Measurements from ENCODE around the gene PON3.
"Not testable (repeated sequence)": the region's sequence is repeated elsewhere in the genome, so short reads cannot be mapped to it uniquely, and the experiment has no call there.

PON3 gene

DNA sequence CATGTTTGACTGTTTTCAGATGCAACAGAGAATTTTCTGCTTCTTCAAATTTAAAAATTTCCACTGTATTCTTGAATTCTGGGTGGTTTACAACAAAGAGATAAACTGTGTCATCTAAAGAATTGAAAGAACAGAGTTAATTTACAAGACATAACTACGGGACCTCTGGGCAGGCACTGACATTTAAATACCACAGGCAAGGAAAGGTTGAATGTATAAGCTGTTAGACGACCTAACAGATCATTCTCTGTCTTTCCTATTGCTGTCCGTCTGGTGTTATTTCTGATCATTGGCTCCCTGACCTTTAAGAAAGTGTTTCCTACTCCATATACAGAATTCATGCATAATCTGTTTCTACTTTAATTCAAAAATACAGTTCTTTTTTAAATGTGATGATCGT, 15.5 kb upstream of the PON3 start:
- no peak for DNase-seq (ENCODE audit: low read depth)

DNA sequence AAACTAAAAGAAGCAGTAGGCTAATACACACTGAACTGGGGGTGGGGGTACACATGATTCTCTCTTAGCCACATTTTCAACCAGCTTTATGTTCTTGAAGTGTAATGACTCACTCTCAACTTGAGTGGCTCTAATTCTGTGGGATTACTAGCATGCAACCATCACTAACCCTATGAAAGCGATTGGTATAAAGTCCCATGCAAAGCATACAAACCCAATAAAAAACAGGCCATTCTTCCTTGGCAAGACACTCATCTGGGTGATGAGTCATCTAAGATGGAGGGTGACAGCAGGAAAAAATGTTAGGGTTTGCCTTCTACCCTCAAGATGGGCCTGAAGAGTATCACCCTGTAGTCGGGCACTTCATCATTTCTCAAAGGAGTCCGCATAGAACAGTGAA, 14.9 kb upstream of the PON3 start:
- DNase-seq (ENCODE audit: low read depth), result no peak

DNA sequence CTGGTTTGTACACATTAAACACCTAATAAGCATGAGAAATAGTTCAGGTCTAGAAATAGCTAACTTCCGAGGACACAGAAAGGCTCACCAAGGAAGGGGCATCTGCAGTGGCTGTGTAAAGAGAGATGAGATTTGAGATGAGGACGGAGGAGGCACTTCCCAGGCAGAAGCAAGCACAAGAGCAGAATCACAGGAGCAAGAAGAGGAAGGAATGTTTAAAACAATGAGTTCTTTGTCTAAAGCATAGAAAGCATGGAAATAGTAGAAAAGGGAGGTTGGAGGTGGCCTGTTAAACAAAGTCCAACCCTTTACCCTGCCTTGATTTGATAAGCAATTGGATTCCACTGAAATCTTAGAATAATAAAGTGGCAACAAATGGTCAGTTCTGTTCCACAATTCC, 11.6 kb upstream of the PON3 start:
- DNase-seq (ENCODE audit: low read depth), result no peak

GRCh38 chr7:95405800-95406199, 9.6 kb upstream of the PON3 start:
- DNase-seq (ENCODE audit: low read depth), result no peak

DNA sequence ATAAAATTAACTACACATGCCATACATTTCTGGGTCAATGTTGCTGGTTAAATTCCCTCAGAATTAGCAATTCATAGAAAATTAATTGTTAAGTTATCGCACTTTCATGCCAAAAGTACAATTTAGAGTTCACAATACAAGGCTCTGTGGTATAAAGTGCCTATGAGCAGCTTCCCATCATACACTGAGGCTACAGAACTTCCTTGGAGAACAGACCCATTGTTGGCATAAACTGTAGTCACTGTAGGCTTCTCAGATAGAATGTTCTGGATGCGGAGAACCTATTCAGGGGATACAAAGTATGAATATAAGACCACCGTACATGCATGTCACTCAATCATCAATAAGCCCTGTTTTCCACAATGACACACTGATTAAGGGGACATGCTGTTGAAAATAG, 9.0 kb upstream of the PON3 start:
- no peak for DNase-seq (ENCODE audit: low read depth)

- no peak for DNase-seq (ENCODE audit: low read depth)
Observed at GRCh38 chr7:95404316-95404865, 8.2 kb upstream of the PON3 start.

- DNase-seq (ENCODE audit: low read depth), result no peak
Observed at GRCh38 chr7:95398155-95398940, 2.2 kb upstream of the PON3 start.

DNA sequence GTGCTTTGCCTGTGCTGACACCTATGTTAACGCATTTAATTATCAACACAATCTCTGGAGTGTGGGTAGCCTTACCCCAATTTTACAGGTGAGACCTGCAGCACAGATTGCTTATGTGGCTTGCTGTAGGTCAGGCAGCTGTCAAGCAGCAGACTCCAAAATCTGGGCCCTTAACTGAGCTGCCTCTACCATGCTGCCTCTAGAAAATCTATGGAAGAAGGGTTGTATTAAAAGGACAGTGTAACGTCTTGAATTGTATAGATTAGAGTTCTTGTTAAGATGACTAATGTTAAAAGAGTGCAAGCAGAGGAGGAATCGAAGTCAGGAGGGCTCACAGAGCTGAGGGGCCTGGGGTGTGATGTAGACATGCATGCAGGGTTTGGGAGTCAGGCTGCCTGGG, 1.2 kb upstream of the PON3 start:
- DNase-seq (ENCODE audit: low read depth), result no peak

- DNase-seq (ENCODE audit: low read depth), result no peak
Observed at GRCh38 chr7:95395755-95396135, 430 bp downstream of the PON3 start.

- no peak for DNase-seq (ENCODE audit: low read depth)
Observed at GRCh38 chr7:95394370-95394769, 1.8 kb downstream of the PON3 start.

DNA sequence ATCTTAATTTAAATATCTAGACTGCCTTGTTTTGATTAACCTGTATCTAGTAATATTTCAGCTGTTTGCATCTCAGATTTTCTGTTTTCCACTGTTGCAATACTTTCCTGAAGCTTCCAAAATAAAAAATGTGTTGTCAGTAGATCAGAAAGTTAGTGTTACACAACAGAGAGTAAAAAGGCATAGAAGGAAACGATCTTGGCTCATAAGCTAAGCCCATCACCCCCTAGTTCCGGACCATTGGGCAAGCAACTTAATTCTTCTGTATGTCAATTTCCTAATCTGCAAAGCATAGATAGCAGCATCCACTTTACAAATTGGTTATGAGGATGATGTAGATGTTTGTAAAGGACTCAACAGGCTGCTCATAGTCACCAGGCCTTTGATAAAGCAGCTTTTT, 4.4 kb downstream of the PON3 start:
- no peak for DNase-seq (ENCODE audit: low read depth)

DNA sequence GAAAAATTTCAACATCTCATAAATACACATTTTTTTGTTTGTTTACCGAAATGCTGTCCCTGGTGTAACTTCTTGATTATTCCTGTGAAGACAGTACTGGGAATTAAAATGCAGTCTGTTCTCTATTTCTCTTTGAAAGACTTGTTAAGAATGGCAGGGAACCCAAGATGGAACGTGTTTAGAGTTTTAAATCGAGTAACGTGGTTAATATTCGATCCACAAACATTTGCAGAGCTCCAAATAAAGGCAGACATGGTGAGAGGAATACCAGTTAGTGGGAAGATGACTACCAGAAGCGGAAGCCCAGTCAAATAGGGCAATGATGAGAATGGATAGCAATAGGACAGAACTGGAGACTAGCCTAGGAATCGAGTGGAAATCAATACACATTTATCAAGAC, 6.7 kb downstream of the PON3 start:
- DNase-seq (ENCODE audit: low read depth), result no peak

DNA sequence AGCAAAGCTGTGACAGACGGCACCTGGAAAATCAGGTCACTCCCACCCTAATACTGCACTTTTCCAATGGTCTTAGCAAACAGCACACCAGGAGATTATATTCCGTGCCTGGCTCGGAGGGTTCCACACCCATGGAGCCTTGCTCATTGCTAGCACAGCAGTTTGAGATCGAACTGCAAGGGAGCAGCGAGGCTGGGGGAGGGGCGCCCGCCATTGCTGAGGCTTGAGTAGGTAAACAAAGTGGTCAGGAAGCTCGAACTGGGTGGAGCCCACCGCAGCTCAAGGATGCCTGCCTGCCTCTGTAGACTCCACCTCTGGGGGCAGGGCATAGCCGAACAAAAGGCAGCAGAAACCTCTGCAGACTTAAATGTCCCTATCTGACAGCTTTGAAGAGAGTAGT, 16.7 kb downstream of the PON3 start:
- not testable (repeated sequence) for DNase-seq (ENCODE audit: low read depth)

DNA sequence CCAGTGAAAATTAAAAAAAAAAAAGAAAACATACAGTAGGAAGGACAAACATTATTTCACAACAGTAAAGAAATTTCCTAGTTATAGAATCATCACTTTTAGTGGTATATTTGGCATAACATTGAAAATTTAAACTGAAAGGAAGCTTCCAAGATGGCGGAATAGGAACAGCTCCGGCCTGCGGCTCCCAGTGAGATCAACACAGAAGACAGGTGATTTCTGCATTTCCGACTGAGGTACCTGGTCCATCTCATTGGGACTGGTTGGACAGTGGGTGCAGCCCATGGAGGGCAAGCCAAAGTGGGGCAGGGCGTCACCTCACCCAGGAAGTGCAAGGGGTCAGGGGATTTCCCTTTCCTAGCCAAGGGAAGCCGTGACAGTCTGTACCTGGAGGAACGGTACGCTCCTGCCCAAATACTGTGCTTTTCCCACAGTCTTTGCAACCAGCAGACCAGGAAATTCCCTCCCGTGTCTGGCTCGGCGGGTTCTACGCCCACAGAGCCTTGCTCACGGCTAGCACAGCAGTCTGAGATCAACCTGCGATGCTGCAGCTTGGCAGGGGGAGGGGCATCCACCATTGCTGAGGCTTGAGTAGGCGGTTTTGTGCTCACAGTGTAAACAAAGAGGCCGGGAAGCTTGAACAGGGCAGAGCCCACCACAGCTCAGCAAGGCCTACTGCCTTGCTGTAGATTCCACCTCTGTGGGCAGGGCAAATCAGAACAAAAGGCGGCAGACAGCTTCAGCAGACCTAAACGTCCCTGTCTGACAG, 19.4 kb downstream of the PON3 start:
- DNase-seq (ENCODE audit: low read depth), result no peak

DNA sequence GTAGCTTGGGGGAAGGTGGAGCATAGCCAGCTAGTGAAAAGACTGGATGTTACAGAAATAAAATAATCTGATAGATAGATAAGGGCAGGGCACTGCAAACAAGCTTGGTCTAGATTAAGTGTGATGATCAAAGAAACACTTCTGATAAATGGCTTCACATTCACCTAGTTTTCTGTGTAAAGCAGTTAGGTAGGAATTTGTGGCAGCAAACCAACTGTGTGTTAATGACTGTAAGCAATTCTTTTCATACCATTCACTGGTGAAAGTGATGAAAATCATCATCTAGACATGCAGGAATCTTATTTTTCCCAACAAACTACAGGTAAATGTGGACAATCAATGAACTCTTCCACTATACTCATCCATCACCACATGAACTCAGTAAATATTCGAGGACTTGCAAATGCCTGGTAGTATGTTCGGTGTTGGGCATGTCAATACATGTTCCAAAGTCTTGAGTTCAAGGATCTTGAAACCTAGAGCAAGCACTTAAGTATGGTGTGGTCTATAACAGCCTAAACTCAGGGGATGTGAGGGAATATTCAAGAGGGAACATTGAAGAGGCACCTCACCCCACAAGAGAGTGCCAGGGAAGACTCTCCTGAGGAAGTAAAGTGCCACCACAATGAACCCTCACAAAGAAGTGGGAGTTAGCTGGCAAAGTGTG, 20.5 kb downstream of the PON3 start:
- DNase-seq (ENCODE audit: low read depth), result no peak

- no peak for DNase-seq (ENCODE audit: low read depth)
Observed at GRCh38 chr7:95373323-95373722, 22.9 kb downstream of the PON3 start.

- DNase-seq (ENCODE audit: low read depth), result no peak
Observed at GRCh38 chr7:95368235-95368634, 27.9 kb downstream of the PON3 start.

GRCh38 chr7:95367606-95368005, 28.6 kb downstream of the PON3 start:
- no peak for DNase-seq (ENCODE audit: low read depth)

- DNase-seq (ENCODE audit: low read depth), result no peak
Observed at GRCh38 chr7:95365151-95365550, 31.0 kb downstream of the PON3 start.

- no peak for DNase-seq (ENCODE audit: low read depth)
Observed at GRCh38 chr7:95357623-95358022, 38.6 kb downstream of the PON3 start.

- no peak for DNase-seq (ENCODE audit: low read depth)
Observed at GRCh38 chr7:95342642-95343307, 53.4 kb downstream of the PON3 start.

- DNase-seq (ENCODE audit: low read depth), result no peak
Observed at GRCh38 chr7:95342029-95342428, 54.1 kb downstream of the PON3 start.

All from stimulated activated CD8-positive, alpha-beta memory T cell treated with anti-CD3 and anti-CD28 coated beads, Interleukin-12 subunit alpha, Interleukin-12 subunit beta, amount 100 ng/mL, for 4 hours (primary cell).